CD4-positive, alpha-beta T cell treated with Interleukin-6 for 4 hours (primary cell): ENCODE measurements around the gene DLG1.

Source experiments
- DNase-seq: peaks from one replicate; pipeline ENCODE4 v3.0.0-alpha.2; 2020; ENCODE audit warnings: mixed read lengths

Gene DLG1

DNA sequence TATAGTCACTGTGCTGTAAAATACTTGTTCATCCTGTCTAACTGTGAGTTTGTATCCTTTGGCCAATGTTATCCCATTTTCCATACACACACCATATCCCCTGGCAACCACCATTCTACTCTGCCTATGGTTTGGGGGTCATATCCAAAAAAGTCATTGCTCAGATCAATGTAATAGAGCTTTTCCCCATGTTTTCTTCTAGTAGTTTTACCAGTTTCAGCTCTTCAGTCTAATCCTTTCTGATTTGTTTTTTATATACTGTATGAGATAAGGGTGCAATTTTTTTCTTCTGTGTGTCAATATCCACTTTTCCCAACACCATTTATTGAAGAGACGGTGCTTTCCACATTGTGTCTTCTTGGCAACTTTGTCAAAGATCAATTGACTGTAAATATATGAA is 14.0 kb upstream of the DLG1 start:
- no peak for DNase-seq

DNA sequence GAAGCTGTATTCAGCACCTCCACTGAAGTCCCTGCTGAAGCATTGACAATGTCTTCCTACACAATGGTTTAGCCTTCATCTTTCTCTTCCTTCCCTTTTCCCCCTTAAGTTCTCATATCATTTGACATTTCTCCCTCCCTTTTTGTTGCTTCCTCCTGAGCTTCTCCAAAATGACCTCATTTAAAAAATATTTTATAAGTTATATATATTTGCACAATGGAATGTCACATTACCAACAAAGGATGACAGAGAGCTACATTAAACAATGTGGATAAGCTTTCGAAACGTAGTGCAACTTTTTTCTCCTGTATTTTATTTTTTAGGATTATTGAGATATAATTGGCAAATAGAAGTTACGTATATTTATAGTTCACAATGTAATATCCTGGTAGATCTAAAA is 13.2 kb upstream of the DLG1 start:
- DNase-seq = no peak

DNA sequence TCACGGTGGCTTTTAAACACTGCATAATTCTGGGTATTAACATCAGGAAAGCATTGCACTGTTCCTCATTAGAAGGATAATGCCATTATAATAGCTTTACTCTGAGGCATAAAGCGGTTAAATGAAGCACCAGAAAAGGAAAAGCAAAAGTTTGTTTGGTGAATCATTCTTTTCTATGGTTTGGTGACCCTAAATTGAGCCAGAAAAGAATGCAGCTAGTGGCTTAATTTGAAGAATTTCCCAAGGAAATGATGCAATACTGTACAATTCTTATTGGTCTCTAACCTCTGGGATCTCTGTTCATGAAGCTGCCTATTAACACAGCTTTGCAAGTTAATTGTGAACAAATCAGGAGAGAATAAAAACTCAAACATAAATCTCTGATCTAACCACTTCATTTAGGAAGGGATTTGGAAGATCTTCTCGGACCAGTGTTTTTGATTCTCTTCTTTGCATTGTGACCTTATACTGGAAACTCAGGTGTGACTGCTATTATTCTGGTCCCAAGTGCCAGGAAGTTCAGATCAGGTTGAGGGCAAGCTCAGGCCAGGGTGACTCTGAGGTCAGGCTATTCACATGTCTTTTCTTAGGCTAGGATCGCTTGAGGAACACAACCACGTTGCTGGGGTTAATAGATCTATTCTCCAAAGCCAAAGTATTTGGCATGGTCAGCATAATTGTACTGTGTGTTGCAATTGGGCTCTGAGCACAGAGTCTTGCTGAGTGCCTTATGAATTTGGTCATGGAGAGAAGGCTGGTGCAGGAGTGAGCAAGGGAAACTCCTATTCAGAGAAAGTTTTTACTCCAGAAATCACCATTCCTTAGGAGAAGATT is 11.3 kb upstream of the DLG1 start:
- DNase-seq = no peak

GRCh38 chr3:197308591-197308990 is 10.2 kb upstream of the DLG1 start:
- no peak for DNase-seq

- no peak for DNase-seq
These were observed 8.1 kb upstream of the DLG1 start for GRCh38 chr3:197306374-197307086.

- no peak for DNase-seq
These were observed 7.4 kb upstream of the DLG1 start for GRCh38 chr3:197305854-197306253.

- no peak for DNase-seq
These were observed 5.0 kb upstream of the DLG1 start for GRCh38 chr3:197303452-197303851.

GRCh38 chr3:197302696-197303341 is 4.4 kb upstream of the DLG1 start:
- DNase-seq = no peak

- DNase-seq = no peak
These were observed 3.6 kb upstream of the DLG1 start for GRCh38 chr3:197302033-197302432.

- DNase-seq = no peak
These were observed 1.9 kb upstream of the DLG1 start for GRCh38 chr3:197300361-197300760.

GRCh38 chr3:197298945-197299854 is 788 bp upstream of the DLG1 start:
- peak; percentile 30 for DNase-seq

DNA sequence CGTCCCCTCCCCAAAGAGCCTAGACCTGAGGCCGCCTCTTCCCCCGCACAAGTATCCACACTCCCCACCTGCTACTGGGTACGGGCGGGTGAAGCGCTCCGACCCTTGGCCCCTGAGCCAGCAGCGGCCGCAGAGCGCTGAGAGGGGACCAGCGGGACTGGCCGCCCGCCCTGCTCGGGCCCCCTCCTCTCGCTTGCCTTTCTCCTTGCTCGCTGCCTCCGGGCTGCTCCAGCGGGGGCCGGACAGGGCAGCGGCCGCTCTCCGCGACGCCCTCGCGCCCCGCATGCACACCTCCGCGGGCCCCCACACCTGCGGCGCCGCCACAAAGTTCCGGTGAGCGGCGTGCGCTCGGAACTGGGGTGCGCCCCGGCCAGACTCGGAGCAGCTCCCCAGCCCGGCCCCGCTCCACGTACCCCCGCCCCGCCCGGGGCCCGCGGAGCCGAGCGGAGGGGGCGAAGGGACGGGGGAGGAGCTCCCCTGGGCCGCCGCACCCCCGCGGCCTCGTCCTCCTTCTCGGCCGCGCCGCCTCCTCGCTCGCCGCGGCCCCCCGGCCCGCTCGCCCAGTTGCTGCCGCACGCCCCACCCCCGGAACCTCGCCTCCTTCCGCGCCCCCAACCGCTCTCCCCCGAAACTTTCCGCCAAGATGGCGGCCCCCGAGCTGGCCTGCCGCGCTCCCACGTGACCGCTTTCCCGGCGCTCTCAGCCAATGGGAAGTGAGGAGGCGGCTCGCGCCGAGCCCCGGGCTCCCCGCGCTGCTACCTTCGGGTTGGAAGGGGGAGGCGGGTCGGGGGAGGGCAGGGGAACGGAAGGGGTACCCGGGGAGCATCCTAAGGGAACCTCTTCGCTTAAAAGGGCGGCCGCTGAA is 704 bp downstream of the DLG1 start:
- DNase-seq = peak; percentile 91

DNA sequence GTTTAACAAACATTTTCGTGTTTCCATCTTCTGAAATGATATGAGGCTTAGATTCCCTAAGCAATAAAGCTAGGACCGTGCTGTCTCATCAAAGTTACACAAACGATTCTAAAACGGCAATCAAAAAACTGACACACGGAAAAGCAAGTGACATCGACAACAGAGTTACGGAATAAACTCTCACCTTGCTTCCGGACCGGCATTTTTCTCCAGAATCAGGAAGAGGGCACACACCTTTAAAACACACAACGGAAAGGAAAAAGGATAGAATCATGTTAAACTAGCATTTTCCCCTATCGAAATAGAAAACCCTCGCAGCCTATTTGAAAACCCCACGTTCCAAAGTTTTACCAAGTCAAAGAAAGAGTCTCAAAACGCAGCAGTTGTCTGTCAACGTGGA is 1.4 kb downstream of the DLG1 start:
- no peak for DNase-seq

DNA sequence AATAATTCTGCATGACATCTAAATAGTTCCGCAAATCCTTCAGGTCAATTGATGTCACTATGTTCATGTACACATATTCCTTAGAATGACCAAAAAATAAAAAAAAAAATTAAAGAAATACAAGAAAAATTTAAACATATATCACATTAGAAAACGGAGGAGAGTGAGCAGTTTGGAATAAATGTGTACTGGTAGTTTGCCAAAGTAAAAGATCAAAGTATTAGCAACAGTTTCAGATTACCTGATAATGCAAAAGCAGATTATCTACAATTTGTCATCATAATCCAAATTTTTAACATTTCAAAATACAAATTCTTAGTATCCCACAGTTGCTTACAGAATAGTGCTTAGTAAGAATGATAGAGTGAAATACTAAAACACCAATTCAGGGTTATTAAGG is 1.9 kb downstream of the DLG1 start:
- DNase-seq = no peak

DNA sequence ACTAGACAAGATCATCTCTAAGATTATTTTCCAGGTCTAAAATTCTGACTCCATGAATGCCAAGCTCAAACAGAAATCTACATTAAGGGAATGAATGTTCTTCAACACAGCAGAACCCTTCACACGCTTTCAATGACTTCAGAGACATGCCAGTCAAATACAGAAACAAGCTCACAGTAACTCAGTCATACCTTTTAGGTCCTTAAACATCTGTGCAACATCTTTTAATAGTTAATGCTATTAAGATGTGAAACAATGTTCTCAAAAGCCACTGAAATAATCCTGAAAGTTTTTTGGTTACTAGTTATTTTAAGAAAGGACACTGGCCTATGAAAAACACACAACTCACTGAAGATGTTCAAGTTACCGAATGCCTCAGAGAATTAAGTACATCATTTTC is 2.5 kb downstream of the DLG1 start:
- no peak for DNase-seq

DNA sequence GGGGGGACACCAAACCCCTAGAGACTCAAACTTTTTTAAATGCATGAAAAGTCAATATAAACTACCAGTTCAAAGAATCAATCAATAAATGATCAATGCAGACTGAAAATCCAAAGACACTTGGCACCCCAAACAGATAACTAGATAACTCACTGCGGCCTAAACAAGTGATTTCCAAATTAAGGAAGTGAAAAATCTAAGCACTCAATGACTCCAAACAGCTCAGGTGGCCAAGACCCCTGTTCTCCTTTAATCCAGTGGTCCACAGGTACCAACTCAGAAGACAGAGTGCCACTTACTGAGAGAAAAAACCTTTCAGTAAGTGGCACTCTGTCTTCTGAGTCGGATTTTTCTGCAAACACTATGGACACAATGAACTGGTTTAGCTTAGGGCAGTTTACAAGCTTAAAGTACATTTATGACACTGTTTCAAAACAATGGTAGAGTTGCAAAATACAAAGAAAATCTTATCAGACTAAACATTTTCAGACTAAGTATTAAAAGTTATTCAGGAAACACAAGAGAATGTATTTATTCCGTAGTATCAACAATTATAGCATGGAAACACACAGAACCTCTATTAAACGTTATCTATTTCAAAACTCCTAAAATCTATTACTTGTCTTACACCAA is 4.7 kb downstream of the DLG1 start:
- no peak for DNase-seq

DNA sequence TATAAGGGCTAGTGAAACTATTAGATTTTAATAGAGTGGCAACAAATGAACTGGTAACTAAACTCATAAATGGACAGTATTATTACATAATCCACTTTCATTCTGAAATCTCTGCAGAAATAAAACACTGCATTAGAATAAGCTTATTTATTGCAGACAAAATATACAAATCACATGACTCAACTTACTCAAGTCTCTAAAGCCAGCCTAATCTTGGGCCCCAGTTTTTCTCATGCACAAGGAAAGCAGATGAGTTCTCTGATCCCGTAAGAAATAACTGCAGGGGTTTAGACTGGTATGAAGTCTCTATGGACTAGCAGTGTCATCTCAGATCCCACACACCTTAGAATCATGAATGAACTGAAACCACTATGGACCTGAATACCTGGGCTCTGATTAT is 5.8 kb downstream of the DLG1 start:
- DNase-seq = no peak

DNA sequence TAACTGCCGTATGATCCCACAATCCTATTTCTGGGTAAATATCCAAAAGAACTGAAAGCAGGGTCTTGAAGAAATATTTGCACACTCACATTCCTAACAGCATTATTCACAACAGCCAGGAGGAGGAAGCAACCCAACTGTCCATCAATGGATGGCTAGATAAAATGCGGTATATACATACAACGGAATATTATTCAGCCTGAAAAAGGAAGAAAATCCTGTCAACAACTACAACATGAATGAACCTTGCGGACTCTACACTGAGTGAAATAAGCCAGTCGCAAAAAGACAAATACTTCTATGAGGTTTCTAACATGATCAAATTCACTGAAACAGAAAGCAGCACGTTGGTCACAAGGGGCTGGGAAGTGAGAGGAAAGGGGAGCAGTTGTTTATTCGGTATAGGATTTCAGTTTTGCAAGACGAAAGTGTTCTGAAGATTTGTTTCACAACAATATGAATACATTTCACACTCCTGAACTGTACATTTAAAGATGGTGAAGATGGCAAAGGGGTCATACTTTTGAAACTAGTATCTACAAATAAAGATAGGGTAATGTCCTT is 6.2 kb downstream of the DLG1 start:
- no peak for DNase-seq

- no peak for DNase-seq
These were observed 8.7 kb downstream of the DLG1 start for GRCh38 chr3:197289726-197290125.

DNA sequence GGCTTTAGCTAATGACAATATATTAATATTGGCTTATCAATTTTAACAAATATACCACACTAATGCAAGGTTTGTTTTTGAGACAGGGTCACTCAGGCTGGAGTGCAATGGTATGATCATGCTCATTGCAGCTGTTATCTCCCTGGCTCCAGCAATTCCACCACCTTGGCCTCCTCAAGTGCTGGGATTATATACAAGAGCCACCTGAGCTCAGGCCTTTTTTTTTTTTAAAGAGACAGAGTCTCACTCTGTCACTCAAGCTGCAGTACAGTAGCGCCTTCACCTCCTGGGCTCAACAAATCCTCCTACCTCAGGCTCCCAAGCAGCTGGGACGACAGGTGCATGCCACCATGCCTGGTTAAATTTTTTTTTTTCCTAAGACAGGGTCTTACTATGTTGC is 11.7 kb downstream of the DLG1 start:
- DNase-seq = no peak

- DNase-seq = no peak
These were observed 12.9 kb downstream of the DLG1 start for GRCh38 chr3:197285557-197285956.
